SU-DHL-6 (cell line): ENCODE results near the gene PRKAB1.

Source experiments
- H2AFZ ChIP-seq: fragments of 200-600 bp; sonication (generic); 2 replicates; pipeline ENCODE4 v1.6.1; 2014; ENCODE audit warnings: low read depth, mild to moderate bottlenecking, moderate library complexity, mixed read lengths, antibody characterized with exemption, low read length; ENCODE audit not compliant: severe bottlenecking
- H3F3A ChIP-seq: fragments of 200-600 bp; shearing (Covaris generic); 2 replicates; pipeline ENCODE4 v1.6.0; 2016; ENCODE audit warnings: antibody characterized with exemption, mild to moderate bottlenecking; ENCODE audit not compliant: insufficient read depth
- H3K27ac ChIP-seq: fragments of 200-600 bp; sonication (generic); 2 replicates; pipeline ENCODE4 v1.5.1; 2016; ENCODE audit warnings: low read depth, mild to moderate bottlenecking, low read length, moderate library complexity, mixed read lengths
- H3K27me3 ChIP-seq: fragments of 200-600 bp; sonication (generic), shearing (Covaris generic); 2 replicates; pipeline ENCODE4 v1.6.0; 2014; ENCODE audit warnings: mild to moderate bottlenecking, low read length
- H3K36me3 ChIP-seq: fragments of 200-600 bp; sonication (generic); 2 replicates; pipeline ENCODE4 v1.6.1; 2014; ENCODE audit warnings: mild to moderate bottlenecking, low read length, mixed read lengths
- H3K4me2 ChIP-seq: fragments of 300-600, 200-600 bp; shearing (Covaris generic), sonication (generic); 2 replicates; pipeline ENCODE4 v1.6.0; 2014; ENCODE audit warnings: low read length, low read depth, mild to moderate bottlenecking; ENCODE audit not compliant: poor library complexity, severe bottlenecking
- H3K4me3 ChIP-seq: fragments of 200-600 bp; sonication (generic); 2 replicates; pipeline ENCODE4 v1.5.1; 2014; ENCODE audit warnings: antibody characterized with exemption, low read length, mild to moderate bottlenecking, mixed read lengths; ENCODE audit not compliant: insufficient read depth, poor library complexity, severe bottlenecking
- H3K79me2 ChIP-seq: fragments of 200-600 bp; sonication (generic); 2 replicates; pipeline ENCODE4 v1.6.1; 2014; ENCODE audit warnings: mild to moderate bottlenecking, low read length, moderate library complexity; ENCODE audit not compliant: insufficient read depth
- H3K9ac ChIP-seq: fragments of 200-600 bp; sonication (generic); 2 replicates; pipeline ENCODE4 v1.7.0; 2014; ENCODE audit warnings: mild to moderate bottlenecking, low read length
- H3K9me2 ChIP-seq: fragments of 200-600 bp; sonication (generic); replicated peaks from 2 replicates; pipeline ENCODE4 v1.6.1; 2014; ENCODE audit warnings: low read length; ENCODE audit not compliant: insufficient read depth
- H3K9me3 ChIP-seq: fragments of 200-600 bp; sonication (generic); 2 replicates; pipeline ENCODE4 v1.6.1; 2014; ENCODE audit warnings: low read length, mixed read lengths; ENCODE audit not compliant: insufficient read depth
- H4K20me1 ChIP-seq: fragments of 200-600 bp; sonication (generic); 2 replicates; pipeline ENCODE4 v1.6.1; 2014; ENCODE audit warnings: low read depth, mild to moderate bottlenecking, antibody characterized with exemption, low read length, moderate library complexity, mixed read lengths
- CTCF ChIP-seq: fragments of 200-600 bp; sonication (generic); IDR thresholded peaks from one replicate; pipeline ENCODE4 v1.5.1; 2017; ENCODE audit warnings: antibody characterized with exemption, mild to moderate bottlenecking, low read length, moderate library complexity; ENCODE audit not compliant: insufficient read depth, poor library complexity, severe bottlenecking
- EZH2phosphoT487 ChIP-seq: fragments of 200-600 bp; sonication (generic), shearing (Covaris generic); conservative IDR thresholded peaks from 2 replicates; pipeline ENCODE4 v1.6.1; 2018; ENCODE audit warnings: mild to moderate bottlenecking, antibody characterized with exemption, low read length, moderate library complexity, mixed read lengths

PRKAB1 gene

GRCh38 chr12:119693511-119693910 is 25.6 kb downstream of the PRKAB1 start:
- no peaks in the 10 kb centered on the region for H3K36me3 ChIP-seq
- no peaks in the 10 kb centered on the region for H3F3A ChIP-seq
- no peaks in the 10 kb centered on the region for H3K9me3 ChIP-seq
- H3K4me2 ChIP-seq: no peak overlapping the region
- H3K27ac ChIP-seq: no peak overlapping the region
- H3K79me2 ChIP-seq: no peaks in the 10 kb centered on the region
- H2AFZ ChIP-seq: no peak overlapping the region
- no peaks in the 10 kb centered on the region for H3K27me3 ChIP-seq
- no peak overlapping the region for H3K4me3 ChIP-seq
- no peaks in the 10 kb centered on the region for H3K9me2 ChIP-seq
- H4K20me1 ChIP-seq: no peaks in the 10 kb centered on the region
- no peak overlapping the region for H3K9ac ChIP-seq
- no peak for TF ChIP-seq EZH2phosphoT487
- TF ChIP-seq CTCF: no peak

GRCh38 chr12:119694111-119694510 is 26.2 kb downstream of the PRKAB1 start:
- Histone ChIP-seq H4K20me1 (no peaks in the 10 kb centered on the region), H3K9me2 (no peaks in the 10 kb centered on the region), H3F3A (no peaks in the 10 kb centered on the region), H3K9ac (no peak overlapping the region), H3K27ac (no peak overlapping the region), H3K36me3 (no peaks in the 10 kb centered on the region), H3K27me3 (no peaks in the 10 kb centered on the region), H3K9me3 (no peaks in the 10 kb centered on the region), H3K79me2 (no peaks in the 10 kb centered on the region), H3K4me3 (no peak overlapping the region), H3K4me2 (no peak overlapping the region), H2AFZ (no peak overlapping the region)
- no peak for TF ChIP-seq EZH2phosphoT487
- TF ChIP-seq CTCF: no peak

- TF ChIP-seq EZH2phosphoT487: no peak
- TF ChIP-seq CTCF: peak; percentile 30
- Histone ChIP-seq H4K20me1 (no peaks in the 10 kb centered on the region), H3K9me3 (no peaks in the 10 kb centered on the region), H3K9me2 (no peaks in the 10 kb centered on the region), H3K4me3 (no peak overlapping the region), H3K27me3 (no peaks in the 10 kb centered on the region), H2AFZ (no peak overlapping the region), H3K79me2 (no peaks in the 10 kb centered on the region), H3K4me2 (no peak overlapping the region), H3F3A (no peaks in the 10 kb centered on the region), H3K36me3 (no peaks in the 10 kb centered on the region), H3K27ac (no peak overlapping the region), H3K9ac (no peak overlapping the region)
Measured at GRCh38 chr12:119695034-119695433, 27.1 kb downstream of the PRKAB1 start.
